Measurements from ENCODE around the gene UMODL1.

UMODL1 gene

GRCh38 chr21:42080788-42081083 is 9.6 kb downstream of the UMODL1 start:
- no peak for DNase-seq (ENCODE audit: low read depth)

GRCh38 chr21:42081138-42081537 is 10.0 kb downstream of the UMODL1 start:
- DNase-seq (ENCODE audit: low read depth) = no peak

GRCh38 chr21:42081931-42082381 is 10.8 kb downstream of the UMODL1 start:
- no peak for DNase-seq (ENCODE audit: low read depth)

GRCh38 chr21:42082501-42083360 is 11.6 kb downstream of the UMODL1 start:
- DNase-seq (ENCODE audit: low read depth) = no peak

- no peak for DNase-seq (ENCODE audit: low read depth)
Measured at GRCh38 chr21:42083361-42083690, 12.2 kb downstream of the UMODL1 start.

- no peak for DNase-seq (ENCODE audit: low read depth)
Measured at GRCh38 chr21:42084079-42084478, 13.0 kb downstream of the UMODL1 start.

- DNase-seq (ENCODE audit: low read depth) = no peak
Measured at GRCh38 chr21:42085246-42086077, 14.3 kb downstream of the UMODL1 start.

GRCh38 chr21:42086969-42087368 is 15.9 kb downstream of the UMODL1 start:
- no peak for DNase-seq (ENCODE audit: low read depth)

- DNase-seq (ENCODE audit: low read depth) = no peak
Measured at GRCh38 chr21:42088148-42088547, 17.0 kb downstream of the UMODL1 start.

GRCh38 chr21:42088658-42089057 is 17.5 kb downstream of the UMODL1 start:
- DNase-seq (ENCODE audit: low read depth) = no peak

- DNase-seq (ENCODE audit: low read depth) = no peak
Measured at GRCh38 chr21:42089093-42089631, 18.0 kb downstream of the UMODL1 start.

GRCh38 chr21:42089665-42090310 is 18.7 kb downstream of the UMODL1 start:
- DNase-seq (ENCODE audit: low read depth) = no peak

- no peak for DNase-seq (ENCODE audit: low read depth)
Measured at GRCh38 chr21:42091899-42092508, 20.9 kb downstream of the UMODL1 start.

- DNase-seq (ENCODE audit: low read depth) = no peak
Measured at GRCh38 chr21:42092771-42093170, 21.7 kb downstream of the UMODL1 start.

- no peak for DNase-seq (ENCODE audit: low read depth)
Measured at GRCh38 chr21:42093186-42093585, 22.1 kb downstream of the UMODL1 start.

GRCh38 chr21:42093991-42094421 is 22.9 kb downstream of the UMODL1 start:
- DNase-seq (ENCODE audit: low read depth) = no peak

- DNase-seq (ENCODE audit: low read depth) = no peak
Measured at GRCh38 chr21:42094811-42095210, 23.7 kb downstream of the UMODL1 start.

- DNase-seq (ENCODE audit: low read depth) = no peak
Measured at GRCh38 chr21:42095581-42095980, 24.5 kb downstream of the UMODL1 start.

GRCh38 chr21:42096566-42096965 is 25.4 kb downstream of the UMODL1 start:
- DNase-seq (ENCODE audit: low read depth) = no peak

GRCh38 chr21:42097274-42097673 is 26.2 kb downstream of the UMODL1 start:
- no peak for DNase-seq (ENCODE audit: low read depth)

- DNase-seq (ENCODE audit: low read depth) = no peak
Measured at GRCh38 chr21:42097860-42098454, 26.8 kb downstream of the UMODL1 start.
